SK-N-SH treated with all-trans-retinoic acid at 6 μM for 48 hours (cell line): ENCODE measurements around the gene PIK3CB.

Experiments
- ESRRG ChIP-seq: fragments of 250-450 bp; sonication (Bioruptor Pico); IDR thresholded peaks from 2 replicates; pipeline ENCODE4 v1.6.1; 2021; ENCODE audit warnings: mild to moderate bottlenecking
- GLIS3 ChIP-seq: fragments of 250-450 bp; sonication (Bioruptor Pico); IDR thresholded peaks from 2 replicates; pipeline ENCODE4 v1.5.0; 2020; ENCODE audit warnings: mild to moderate bottlenecking, moderate library complexity
- SNAI2 ChIP-seq: fragments of 250-450 bp; sonication (Bioruptor Pico); IDR thresholded peaks from 2 replicates; pipeline ENCODE4 v1.5.0; 2020; ENCODE audit warnings: mild to moderate bottlenecking, moderate library complexity
- ZNF565 ChIP-seq: fragments of 450-650 bp; formaldehyde crosslinking; conservative IDR thresholded peaks from 2 replicates; pipeline ENCODE4 v1.5.0; 2020; ENCODE audit warnings: low read depth, mild to moderate bottlenecking, moderate library complexity
- ZNF70 ChIP-seq: fragments of 450-650 bp; formaldehyde crosslinking; IDR thresholded peaks from 2 replicates; pipeline ENCODE4 v1.5.0; 2020; ENCODE audit warnings: mild to moderate bottlenecking, moderate library complexity
- TF ChIP-seq, protein P1 (sequence below): fragments of 250-450 bp; sonication (Bioruptor Pico); IDR thresholded peaks from 2 replicates; pipeline ENCODE4 v1.5.1; 2020; ENCODE audit warnings: low read depth, mild to moderate bottlenecking, moderate library complexity

DNA sequence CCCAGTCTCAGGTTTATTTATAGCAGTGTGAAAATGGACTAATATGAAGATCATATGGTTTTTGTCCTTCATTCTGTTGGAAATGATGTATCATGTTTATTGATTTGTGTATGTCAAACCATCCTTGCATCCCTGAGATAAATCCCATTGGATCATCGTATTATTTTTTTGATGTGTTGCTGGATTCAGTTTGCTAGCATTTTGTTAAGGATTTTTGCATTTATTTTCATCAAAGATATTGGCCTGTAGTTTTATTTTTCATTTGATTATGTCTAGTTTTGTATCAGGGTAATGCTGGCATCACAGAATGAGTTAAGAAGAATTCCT lies 191.8 kb downstream of the PIK3CB start:
- TF ChIP-seq ZNF565 (CRISPR knock-in tag) (no peak), ZNF70 (CRISPR knock-in tag) (no peak), SNAI2 (CRISPR knock-in tag) (no peak), ESRRG (CRISPR knock-in tag) (no peak), GLIS3 (CRISPR knock-in tag) (no peak)
- TF ChIP-seq, protein P1, sequence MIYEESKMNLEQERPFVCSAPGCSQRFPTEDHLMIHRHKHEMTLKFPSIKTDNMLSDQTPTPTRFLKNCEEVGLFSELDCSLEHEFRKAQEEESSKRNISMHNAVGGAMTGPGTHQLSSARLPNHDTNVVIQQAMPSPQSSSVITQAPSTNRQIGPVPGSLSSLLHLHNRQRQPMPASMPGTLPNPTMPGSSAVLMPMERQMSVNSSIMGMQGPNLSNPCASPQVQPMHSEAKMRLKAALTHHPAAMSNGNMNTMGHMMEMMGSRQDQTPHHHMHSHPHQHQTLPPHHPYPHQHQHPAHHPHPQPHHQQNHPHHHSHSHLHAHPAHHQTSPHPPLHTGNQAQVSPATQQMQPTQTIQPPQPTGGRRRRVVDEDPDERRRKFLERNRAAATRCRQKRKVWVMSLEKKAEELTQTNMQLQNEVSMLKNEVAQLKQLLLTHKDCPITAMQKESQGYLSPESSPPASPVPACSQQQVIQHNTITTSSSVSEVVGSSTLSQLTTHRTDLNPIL (CRISPR knock-in tag) = no peak
